KG1 (cell line): ENCODE results near the gene KLHDC10.
"Not testable (repeated sequence)": the region's sequence is repeated elsewhere in the genome, so short reads cannot be mapped to it uniquely, and the experiment has no call there.

Source experiments
- DNase-seq: peaks from one replicate; lab custom pipeline; 2025; lab: John Stamatoyannopoulos, UW

KLHDC10 gene

DNA sequence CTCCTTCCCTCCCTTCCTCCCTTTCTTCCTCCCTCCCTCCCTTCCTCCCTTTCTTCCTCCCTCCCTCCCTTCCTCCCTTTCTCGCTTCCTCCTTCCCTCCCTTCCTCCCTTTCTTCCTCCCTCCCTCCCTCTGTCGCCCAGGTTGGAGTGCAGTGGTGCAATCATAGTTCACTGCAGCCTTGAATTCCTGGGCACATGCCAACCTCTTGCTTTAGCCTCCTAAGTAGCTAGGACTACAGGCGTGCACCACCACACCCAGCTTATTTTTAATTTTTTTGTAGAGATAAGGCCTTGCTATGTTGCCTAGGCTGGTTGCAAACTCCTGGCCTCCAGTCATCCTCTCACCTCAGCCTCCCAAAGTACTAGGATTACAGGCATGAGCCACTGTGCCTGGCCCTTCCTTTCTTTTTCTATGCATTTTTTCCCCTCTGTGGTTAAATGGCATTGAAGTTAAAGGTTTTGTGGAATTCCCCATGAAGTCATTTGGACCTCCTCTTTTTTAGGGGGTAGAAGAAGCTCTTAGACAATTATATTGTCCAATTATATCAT is 9.6 kb downstream of the KLHDC10 start:
- no peak for DNase-seq

- not testable (repeated sequence) for DNase-seq
Measured at GRCh38 chr7:130083497-130083896, 13.2 kb downstream of the KLHDC10 start.

DNA sequence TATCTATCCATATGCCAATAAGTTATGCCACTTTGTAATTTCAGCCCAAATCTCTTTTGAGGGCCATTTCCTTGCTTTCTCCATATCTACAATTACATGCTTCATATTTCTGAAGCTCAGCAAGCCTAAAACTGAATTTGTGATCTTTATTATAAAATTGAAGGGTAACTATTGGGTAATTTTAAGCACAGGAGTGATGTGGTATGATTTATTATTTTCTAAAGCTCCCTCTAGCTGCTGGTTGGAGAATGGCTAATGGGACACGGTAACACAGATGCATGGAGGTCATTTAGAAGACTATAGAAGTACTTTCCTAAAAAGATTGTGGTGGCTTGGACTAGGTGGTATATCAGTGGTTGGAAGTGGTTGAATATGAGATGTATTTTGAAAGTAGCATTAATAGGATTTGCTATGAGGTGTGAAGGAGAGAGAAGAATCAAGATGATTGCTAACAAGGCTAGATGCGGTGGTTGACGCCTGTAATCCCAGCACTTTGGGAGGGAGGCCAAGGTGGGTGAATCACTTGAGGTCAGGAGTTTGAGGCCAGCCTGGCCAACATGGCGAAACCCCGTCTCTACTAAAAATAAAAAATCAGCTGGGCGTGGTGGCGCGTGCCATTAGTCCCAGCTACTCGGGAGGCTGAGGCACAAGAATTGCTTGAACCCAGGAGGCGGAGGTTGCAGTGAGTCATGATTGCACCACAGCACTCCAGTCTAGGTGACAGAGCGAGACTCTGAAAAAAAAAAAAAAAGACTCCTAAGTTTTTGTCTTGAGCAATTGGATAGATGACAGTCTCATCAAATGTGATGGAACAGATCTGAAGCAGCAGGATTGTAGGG is 13.9 kb downstream of the KLHDC10 start:
- no peak for DNase-seq

DNA sequence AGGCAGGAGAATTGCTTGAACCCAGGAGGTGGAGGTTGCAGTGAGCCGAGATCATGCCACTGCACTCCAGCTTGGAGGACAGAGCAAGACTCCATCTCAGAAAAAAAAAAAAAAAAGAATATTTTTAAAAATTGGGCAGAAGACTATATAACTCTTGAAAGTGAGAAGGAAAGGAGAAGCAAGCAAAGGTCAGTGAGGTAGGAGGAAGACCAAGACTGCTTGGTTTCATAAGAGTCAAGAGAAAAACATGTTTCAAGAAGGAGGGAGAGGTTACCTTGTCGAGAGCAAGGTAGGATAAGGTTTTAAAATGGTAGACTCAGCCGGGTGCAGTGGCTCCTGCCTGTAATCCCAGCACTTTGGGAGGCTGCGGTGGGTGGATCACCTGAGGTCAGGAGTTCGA is 14.9 kb downstream of the KLHDC10 start:
- DNase-seq, result not testable (repeated sequence)

- DNase-seq, result no peak
Measured at GRCh38 chr7:130086938-130087337, 16.6 kb downstream of the KLHDC10 start.

GRCh38 chr7:130087364-130087763 is 17.0 kb downstream of the KLHDC10 start:
- DNase-seq, result no peak

DNA sequence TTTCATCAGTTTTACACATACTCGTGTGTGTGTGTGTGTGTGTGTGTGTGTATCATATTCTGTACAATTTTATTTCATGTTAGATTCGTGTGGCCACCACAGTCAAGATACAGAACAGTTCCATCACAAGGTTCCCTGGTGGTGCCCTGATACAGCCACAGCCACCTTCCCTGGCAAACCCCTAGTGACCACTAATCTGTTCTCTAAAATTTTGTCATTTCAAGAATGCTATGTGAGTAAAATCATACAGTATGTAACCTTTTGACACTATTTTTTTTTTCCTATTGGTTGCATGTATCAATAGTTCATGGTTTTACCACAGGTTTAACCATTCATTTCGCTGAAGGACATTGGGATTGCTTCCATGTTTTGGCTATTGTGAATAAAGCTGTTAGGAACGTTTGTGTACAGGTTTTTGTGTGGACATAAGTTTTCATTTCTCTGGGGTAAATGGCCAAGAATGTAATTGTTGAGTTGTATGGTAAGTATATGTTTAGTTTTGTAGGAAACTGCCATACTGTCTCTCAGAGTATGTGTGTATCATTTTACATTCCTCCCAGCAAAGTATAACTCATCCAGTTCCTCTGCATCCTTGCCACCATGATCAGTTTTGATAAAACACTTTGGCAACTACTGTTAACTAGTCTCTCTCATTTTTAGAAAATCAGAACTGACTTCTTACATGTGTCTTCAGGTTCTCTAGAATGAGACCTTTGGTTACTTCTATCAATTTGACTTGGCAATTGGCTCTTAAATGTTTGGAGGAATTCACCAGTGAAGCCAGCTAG is 20.6 kb downstream of the KLHDC10 start:
- no peak for DNase-seq

GRCh38 chr7:130091999-130092398 is 21.7 kb downstream of the KLHDC10 start:
- DNase-seq, result no peak

DNA sequence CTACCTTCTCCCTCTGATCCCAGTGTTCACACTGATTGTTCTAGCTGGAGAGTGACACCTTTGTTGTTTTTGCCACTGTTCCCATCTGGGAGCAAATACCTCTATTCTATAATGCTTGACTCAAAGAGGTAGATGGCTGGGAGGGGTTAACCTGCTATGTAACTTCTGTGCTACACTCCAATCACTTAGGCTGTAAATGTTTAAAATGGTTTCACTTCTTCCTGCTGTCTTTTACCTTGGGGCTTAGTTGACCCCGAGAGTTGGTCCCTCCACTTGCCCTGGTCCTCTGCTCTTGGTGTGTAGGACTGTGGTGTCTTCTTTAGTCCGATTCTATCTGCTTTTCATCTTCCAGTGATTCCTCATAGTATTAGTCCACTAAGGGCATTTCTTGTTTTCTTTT is 22.3 kb downstream of the KLHDC10 start:
- no peak for DNase-seq

DNA sequence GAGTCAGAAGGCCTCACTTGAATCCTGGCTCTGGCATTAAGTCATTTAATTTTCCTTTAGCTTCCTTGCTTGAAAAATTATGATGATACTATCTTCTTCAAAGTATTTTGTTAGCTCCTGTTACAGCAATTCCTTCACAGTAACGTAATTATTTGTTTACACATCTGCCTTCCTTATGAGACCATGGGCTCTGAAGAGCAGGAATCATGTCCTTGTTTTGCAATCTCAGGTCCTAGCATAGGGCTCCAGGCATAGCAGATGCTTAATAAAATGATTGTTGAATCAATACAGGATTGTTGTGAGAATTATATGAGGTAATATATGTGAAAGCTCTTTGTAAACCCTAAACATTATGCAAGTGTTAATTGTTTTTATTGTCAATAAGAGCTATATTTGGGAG is 25.5 kb downstream of the KLHDC10 start:
- no peak for DNase-seq

- no peak for DNase-seq
Measured at GRCh38 chr7:130096243-130096827, 26.0 kb downstream of the KLHDC10 start.

DNA sequence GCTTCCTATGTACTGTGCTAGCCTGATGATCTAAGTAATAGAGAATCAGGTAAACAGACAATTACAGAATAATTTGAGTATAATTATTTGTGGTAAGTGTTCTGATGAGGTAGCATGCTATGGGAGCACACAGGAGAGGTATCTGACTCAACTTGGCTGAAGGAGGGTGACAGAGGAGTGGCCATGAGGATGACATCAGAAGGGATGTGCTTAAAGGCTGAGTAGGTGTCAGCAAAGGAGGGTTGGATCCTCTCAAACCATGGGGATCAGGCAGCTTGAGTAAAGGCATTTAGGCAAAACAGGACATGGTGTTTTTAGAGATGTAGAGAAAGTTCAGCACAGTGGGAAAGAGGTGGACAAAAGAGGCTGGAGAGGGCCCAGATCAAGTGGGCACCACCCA is 29.0 kb downstream of the KLHDC10 start:
- DNase-seq, result no peak

GRCh38 chr7:130102588-130102987 is 32.3 kb downstream of the KLHDC10 start:
- no peak for DNase-seq

DNA sequence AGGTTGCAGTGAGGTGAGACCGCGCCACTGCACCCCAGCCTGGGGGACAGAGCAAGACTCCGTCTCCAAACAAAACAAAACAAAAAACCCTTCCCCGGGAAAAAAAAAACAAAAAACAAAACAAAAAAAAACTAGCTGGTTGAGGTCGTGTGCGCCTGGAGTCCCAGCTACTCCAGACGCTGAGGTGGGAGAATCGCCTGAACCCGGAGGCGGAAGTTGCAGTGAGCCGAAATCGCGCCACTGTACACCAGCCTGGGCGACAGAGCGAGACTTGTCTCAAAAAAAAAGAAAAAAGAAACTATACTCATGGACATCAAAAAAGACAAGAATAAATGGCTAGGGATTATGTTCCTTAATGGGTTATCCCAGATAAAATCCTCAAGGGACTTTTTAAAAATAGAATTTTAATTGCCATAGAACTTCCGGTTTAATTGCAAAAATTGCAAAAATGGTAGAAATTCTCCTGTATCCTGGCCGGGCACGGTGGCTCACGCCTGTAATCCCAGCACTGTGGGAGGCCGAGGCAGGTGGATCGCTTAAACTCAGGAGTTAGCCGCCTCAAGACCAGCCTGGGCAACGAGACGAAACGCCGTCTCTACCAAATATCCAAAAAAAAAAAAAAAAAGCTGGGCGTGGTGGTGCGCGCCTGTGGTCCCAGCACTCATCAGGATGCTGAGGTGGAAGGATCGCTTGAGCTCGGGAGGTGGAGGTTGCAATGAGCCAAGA is 37.8 kb downstream of the KLHDC10 start:
- DNase-seq, result no peak

- DNase-seq, result no peak
Measured at GRCh38 chr7:130108809-130109208, 38.5 kb downstream of the KLHDC10 start.

DNA sequence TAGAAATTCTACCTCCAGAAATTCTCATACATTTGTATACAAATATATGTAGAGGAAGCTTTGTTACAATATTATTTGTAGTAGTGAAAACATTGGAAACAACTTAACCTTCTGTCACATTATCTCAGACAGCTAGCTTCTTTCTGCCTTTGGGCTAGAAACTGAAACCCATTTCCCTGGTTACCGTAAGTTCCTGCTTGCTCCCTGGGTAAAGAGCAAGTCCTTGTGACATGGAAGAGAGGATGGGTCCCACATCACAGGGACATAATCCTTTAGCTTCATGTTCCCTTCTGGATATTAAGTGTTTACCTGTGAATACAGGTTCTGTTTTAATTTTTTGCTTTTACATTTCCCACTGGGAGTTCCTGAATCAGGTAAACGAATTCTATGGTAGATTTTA is 41.8 kb downstream of the KLHDC10 start:
- no peak for DNase-seq

- no peak for DNase-seq
Measured at GRCh38 chr7:130112662-130113425, 42.5 kb downstream of the KLHDC10 start.

- not testable (repeated sequence) for DNase-seq
Measured at GRCh38 chr7:130113426-130113805, 43.1 kb downstream of the KLHDC10 start.

DNA sequence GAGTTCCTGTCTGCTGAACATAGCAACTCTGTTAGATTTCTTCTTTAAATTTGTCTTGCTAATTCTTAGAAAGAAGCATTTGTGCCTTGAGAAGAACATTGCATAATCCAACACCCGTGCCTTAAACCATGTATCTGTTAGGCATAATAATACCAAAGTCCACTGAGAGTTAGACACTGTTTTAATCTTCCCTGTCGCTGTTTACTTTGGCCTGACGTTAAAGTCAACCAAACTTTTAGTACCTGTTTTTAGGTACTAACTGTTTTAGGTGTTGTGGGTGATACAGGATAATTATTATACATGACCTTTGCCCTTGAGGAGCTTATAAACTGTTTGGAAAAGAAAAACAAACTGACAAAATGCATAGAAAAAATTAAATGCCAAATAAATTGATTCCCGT is 43.6 kb downstream of the KLHDC10 start:
- no peak for DNase-seq

DNA sequence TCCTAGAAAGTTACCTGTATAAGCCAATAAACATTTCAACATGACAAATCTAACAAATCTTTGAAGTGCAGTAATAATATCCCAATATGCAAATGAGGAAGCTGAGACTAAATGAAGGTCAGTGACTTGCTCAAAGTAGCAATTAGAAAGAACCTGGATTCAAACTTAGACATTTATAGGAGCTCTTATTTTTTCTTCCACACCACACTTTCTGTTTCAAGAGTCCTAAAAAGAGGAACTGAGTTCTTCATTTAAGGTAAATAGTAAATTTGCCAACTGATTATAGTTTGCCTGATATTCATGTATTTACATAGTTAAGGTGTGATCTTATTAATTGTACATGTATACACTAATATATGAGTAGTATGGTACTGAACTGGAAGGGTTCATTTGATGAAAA is 44.0 kb downstream of the KLHDC10 start:
- DNase-seq, result no peak

DNA sequence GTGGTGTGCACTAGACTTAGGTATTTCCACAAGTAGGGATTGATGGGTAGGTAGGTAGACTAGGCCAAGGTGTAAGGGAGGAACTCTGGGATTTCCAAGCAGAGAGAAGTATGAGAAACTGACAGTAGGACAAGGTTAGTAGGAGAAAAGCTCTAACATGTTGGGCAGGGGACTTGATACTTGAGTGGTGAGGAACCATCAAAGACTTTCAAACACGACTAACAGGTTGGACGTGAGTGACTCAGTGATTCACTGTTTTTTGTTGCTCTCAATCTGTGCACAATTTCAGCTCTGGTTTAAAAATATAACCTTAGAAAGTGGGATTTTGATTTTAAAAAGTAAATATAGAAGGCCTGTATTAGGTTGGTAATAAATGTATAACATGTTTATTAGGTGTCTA is 44.4 kb downstream of the KLHDC10 start:
- no peak for DNase-seq
